Activated CD4-positive, CD25-positive, alpha-beta regulatory T cell treated with anti-CD3 and anti-CD28 coated beads, Interleukin-2, amount 50 U/mL, for 24 hours (primary cell): ENCODE data around the gene CARNS1.
A peak's percentile ranks its signal among the peaks of the same experiment; 100 is the strongest.

Experiments used
- ATAC-seq, 2 donors: fragments of 150-1000 bp; cut with Tn5 transposase; one replicate each; pipeline ENCODE4 v1.10.0; 2021; ENCODE audit warnings: mild to moderate bottlenecking in 1 of 2, moderate library complexity in 1 of 2

CARNS1 gene

DNA sequence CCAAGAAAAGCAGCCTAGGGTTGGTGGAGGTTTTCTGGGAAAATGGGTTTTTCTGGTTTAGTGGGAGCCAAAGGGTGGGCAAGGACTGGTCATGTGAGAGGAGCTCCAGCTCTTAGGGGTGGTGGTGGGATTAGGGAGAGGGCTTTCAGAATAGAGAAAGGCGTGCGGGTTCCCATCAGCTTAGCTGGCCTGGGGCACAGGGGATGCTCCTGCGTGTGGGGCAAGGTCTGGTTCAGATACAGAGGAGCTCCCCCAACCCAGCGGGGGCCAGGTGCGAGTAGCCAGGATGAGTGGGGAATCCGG, 52.9 kb downstream of the CARNS1 start:
- ATAC-seq: peak in 1 of 2 donors; percentile 2

DNA sequence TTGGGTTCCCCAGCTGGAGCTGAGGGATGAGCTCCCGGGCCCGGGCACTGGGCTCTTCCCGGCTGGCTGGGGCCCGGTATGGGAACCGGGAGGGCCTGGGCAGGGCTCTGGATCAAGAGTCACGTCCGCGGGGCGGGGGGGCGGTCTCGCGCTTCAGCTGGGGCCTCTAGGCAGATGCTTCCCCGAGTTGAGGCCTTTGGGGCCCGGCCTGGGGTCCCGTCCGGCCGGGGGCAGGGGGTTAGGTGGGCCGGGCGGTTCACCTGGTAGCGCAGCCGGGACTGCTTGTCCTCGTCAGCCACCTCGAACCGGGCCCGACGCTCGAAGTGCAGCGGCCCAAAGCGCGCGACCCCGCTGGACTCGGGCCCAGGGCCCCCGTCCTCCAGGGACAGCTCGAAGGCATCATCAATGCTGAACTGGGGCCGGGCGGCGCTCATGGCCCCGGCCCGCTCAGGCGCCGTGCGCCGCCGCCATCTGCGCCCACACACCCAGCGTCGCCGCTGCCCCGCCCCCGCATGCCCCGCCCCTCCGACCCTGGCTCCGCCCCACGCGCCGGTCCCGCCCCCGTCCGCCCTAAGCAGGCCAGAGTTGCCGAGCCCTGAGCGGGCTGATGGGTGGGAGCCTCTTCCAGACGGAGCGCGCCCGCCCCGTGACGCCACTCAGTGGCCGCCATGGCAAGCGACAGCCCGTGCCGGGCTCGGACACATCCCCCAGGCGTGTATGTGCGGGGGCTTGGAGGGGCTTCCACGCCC, 53.5 kb downstream of the CARNS1 start, which contains the start of gene TMEM134:
Gene TMEM134 (minus strand): TSS at position 493 of the 749 bp plus-strand sequence. CDS start 59 bp downstream, at position 434.
- ATAC-seq: peak; percentile 83 to 85

DNA sequence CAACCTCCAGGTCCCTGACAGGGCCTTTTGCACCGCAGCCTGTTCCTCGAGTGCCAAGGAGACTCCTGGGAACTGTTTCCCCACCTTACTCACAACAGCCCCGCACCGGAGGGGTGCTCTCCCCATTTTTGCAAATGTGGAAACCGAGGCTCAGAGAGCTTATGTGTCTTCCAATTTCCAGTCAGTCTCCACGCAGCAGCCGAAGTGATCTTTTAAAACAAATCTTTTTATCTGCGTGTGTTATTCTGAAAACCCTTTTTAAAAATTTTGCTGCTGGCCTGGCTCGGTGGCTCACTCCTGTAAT, 54.0 kb downstream of the CARNS1 start:
- no peak for ATAC-seq

- ATAC-seq: no peak
Observed at GRCh38 chr11:67470337-67471002, 55.0 kb downstream of the CARNS1 start.

- ATAC-seq: no peak
Observed at GRCh38 chr11:67472882-67473281, 57.4 kb downstream of the CARNS1 start.
